Kidney capillary endothelial cell (primary cell): ENCODE data around the gene DDRGK1.

Experiments used
- DNase-seq: peaks from one replicate; pipeline ENCODE4 v3.0.0-alpha.2; 2018; ENCODE audit warnings: low spot score

Gene DDRGK1

GRCh38 chr20:3204124-3204794, at the start of gene DDRGK1:
DDRGK1 (minus strand) TSS chr20:3204682; CDS start chr20:3204627, 55 bp downstream.
- peak; percentile 79 for DNase-seq

GRCh38 chr20:3251806-3252205, 47.3 kb upstream of the DDRGK1 start:
- DNase-seq: no peak

- no peak for DNase-seq
These were observed 45.6 kb upstream of the DDRGK1 start for GRCh38 chr20:3250091-3250504.

- no peak for DNase-seq
These were observed 44.5 kb upstream of the DDRGK1 start for GRCh38 chr20:3248993-3249347.

- no peak for DNase-seq
These were observed 43.9 kb upstream of the DDRGK1 start for GRCh38 chr20:3248167-3248992.

- DNase-seq: no peak
These were observed 43.2 kb upstream of the DDRGK1 start for GRCh38 chr20:3247638-3248037.

GRCh38 chr20:3246682-3247081, 42.2 kb upstream of the DDRGK1 start:
- no peak for DNase-seq

GRCh38 chr20:3245711-3246110, 41.2 kb upstream of the DDRGK1 start:
- no peak for DNase-seq

GRCh38 chr20:3245156-3245555, 40.7 kb upstream of the DDRGK1 start:
- DNase-seq: no peak

GRCh38 chr20:3244613-3245012, 40.1 kb upstream of the DDRGK1 start:
- no peak for DNase-seq

GRCh38 chr20:3243718-3244358, 39.4 kb upstream of the DDRGK1 start:
- DNase-seq: no peak

- DNase-seq: no peak
These were observed 37.8 kb upstream of the DDRGK1 start for GRCh38 chr20:3242172-3242692.

- no peak for DNase-seq
These were observed 36.4 kb upstream of the DDRGK1 start for GRCh38 chr20:3240776-3241363.

- no peak for DNase-seq
These were observed 35.6 kb upstream of the DDRGK1 start for GRCh38 chr20:3239867-3240775.

GRCh38 chr20:3239026-3239866, 34.8 kb upstream of the DDRGK1 start, which contains the start of gene SLC4A11:
SLC4A11 (minus strand) TSS chr20:3239190; CDS start chr20:3239137, 53 bp downstream.
- peak; percentile 58 for DNase-seq

GRCh38 chr20:3238616-3239025, 34.1 kb upstream of the DDRGK1 start:
- no peak for DNase-seq

- no peak for DNase-seq
These were observed 33.6 kb upstream of the DDRGK1 start for GRCh38 chr20:3237958-3238615.

- no peak for DNase-seq
These were observed 32.8 kb upstream of the DDRGK1 start for GRCh38 chr20:3237011-3237957.
